ENCODE data around the gene LRP1-AS.
A peak's percentile ranks its signal among the peaks of the same experiment; 100 is the strongest.

LRP1-AS gene

DNA sequence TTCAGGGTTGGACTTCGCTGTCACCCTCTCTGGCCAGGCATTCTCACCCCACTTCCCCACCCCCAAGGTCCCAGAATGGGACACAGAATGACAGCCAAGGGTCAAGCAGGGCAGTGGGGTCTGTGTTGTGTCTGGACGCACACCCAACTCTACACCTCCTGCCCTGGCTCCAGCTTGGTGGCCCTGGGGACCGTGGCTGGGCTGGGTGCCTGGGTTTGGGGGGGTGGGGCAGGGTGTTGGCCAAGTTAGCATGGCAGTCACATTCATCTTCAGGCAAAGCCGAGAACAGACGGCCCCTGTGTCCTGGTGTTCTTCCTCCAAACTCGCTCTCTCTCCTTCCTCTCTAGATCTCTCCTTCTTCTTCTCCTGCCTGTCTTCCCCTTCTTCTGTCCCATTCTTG, 13.5 kb downstream of the LRP1-AS start (continued):
- TF ChIP-seq, protein P1, sequence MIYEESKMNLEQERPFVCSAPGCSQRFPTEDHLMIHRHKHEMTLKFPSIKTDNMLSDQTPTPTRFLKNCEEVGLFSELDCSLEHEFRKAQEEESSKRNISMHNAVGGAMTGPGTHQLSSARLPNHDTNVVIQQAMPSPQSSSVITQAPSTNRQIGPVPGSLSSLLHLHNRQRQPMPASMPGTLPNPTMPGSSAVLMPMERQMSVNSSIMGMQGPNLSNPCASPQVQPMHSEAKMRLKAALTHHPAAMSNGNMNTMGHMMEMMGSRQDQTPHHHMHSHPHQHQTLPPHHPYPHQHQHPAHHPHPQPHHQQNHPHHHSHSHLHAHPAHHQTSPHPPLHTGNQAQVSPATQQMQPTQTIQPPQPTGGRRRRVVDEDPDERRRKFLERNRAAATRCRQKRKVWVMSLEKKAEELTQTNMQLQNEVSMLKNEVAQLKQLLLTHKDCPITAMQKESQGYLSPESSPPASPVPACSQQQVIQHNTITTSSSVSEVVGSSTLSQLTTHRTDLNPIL (CRISPR knock-in tag; IDR thresholded peaks at IDR 0.05; ENCODE audit: low read depth): no peak
- no peak for TF ChIP-seq ZC3H10 (CRISPR knock-in tag; IDR thresholded peaks at IDR 0.05)
- no peak for TF ChIP-seq ARNTL (CRISPR knock-in tag; IDR thresholded peaks at IDR 0.05; ENCODE audit: borderline replicate concordance, low read depth)
- no peak for TF ChIP-seq CSDC2 (CRISPR knock-in tag; IDR thresholded peaks at IDR 0.05)

DNA sequence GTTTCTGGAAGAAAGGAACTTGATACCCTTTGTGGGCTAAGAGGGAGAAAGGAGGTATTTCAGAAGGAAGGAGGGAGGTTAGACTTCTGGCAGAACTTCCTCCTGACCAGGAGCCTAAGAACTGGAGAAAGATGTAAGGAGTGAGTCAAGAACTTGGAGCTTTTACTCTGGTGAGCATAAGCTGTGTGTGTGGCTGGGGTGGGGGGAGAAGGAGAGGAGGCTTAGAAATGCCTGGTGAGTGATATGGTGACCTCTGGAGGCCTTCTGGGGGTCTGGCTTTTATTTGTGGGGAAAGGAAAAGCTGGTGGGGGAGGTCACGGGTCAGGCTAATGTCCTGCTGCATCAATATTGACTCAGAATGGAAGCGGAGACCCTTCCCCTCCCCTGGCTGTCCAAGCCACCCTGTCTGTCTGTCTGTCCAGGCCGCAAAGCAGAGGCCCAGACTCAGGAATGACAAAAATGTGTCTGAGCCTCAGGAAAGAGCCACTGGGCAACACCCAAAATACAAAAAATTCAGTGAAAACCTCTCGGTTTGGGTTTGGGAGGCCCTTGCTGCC, 14.3 kb downstream of the LRP1-AS start:
- TF ChIP-seq, protein P1 (CRISPR knock-in tag; IDR thresholded peaks at IDR 0.05; ENCODE audit: low read depth): no peak
- TF ChIP-seq OSR1 (CRISPR knock-in tag; IDR thresholded peaks at IDR 0.05) (no peak), TCF4 (CRISPR knock-in tag; IDR thresholded peaks at IDR 0.05; ENCODE audit: borderline replicate concordance) (no peak), ZC3H10 (CRISPR knock-in tag; IDR thresholded peaks at IDR 0.05) (no peak), ZFP30 (CRISPR knock-in tag; IDR thresholded peaks at IDR 0.05) (no peak), ZNF70 (CRISPR knock-in tag; IDR thresholded peaks at IDR 0.05) (no peak), TOX (CRISPR knock-in tag; IDR thresholded peaks at IDR 0.05; ENCODE audit: borderline replicate concordance) (no peak), ESRRG (CRISPR knock-in tag; IDR thresholded peaks at IDR 0.05) (no peak), ISL1 (CRISPR knock-in tag; IDR thresholded peaks at IDR 0.05) (no peak), GLIS3 (CRISPR knock-in tag; IDR thresholded peaks at IDR 0.05) (no peak), ZNF565 (CRISPR knock-in tag; conservative IDR thresholded peaks at IDR 0.05; ENCODE audit: low read depth) (no peak), SNAI2 (CRISPR knock-in tag; IDR thresholded peaks at IDR 0.05) (no peak), RARB (CRISPR knock-in tag; IDR thresholded peaks at IDR 0.05) (no peak)
- TF ChIP-seq, protein P2, sequence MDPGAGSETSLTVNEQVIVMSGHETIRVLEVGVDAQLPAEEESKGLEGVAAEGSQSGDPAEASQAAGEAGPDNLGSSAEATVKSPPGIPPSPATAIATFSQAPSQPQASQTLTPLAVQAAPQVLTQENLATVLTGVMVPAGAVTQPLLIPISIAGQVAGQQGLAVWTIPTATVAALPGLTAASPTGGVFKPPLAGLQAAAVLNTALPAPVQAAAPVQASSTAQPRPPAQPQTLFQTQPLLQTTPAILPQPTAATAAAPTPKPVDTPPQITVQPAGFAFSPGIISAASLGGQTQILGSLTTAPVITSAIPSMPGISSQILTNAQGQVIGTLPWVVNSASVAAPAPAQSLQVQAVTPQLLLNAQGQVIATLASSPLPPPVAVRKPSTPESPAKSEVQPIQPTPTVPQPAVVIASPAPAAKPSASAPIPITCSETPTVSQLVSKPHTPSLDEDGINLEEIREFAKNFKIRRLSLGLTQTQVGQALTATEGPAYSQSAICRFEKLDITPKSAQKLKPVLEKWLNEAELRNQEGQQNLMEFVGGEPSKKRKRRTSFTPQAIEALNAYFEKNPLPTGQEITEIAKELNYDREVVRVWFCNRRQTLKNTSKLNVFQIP (CRISPR knock-in tag; IDR thresholded peaks at IDR 0.05; ENCODE audit: borderline replicate concordance, low read depth): no peak

DNA sequence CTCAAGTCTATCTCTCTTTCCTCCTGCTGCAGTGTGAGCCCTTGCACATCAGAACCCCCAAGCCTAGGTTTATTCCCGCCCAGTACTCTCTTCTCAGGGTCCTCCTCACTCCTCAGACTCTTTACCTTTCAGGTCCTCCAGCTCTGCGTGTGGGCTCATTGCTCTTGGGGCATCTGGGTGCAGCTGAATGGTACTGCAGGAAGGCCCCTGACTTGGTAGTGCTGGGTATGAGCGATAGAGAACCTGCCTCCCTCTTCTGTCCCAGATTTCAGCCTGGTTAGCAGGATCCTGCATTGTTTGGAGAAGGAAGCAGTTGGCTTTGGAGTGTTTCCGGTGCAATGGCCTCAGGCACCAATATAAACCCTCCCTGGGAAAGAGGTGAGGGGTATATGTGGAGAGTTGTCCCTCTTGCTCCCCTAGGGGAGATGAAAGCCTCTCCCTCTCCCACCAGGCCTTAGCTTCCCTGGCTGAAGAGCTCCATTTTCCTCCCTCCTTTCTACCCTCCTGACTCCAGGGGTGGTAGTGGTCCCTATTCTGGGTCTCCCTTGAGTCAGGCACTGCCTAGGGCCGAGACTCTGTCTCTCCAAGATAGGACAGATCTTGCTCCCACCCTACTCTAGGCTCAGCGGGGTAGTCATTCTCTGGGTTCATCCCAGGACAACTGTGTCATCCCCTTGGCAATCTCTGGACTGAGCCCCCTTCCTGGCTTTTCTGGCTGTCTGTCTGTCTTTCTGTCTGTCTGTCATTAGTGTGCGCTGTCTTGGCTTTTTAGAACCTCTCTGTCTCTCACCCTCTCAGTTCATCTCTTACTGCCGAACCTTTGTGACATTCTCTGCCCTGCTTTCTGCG, 15.3 kb downstream of the LRP1-AS start:
- TF ChIP-seq ZNF70 (CRISPR knock-in tag; IDR thresholded peaks at IDR 0.05): no peak
- TF ChIP-seq RARB (CRISPR knock-in tag; IDR thresholded peaks at IDR 0.05): no peak
- ATAC-seq: no peak

More for the DNA sequence above, 14.3 kb downstream of the LRP1-AS start:
- peak; percentile 7; the same call in 1 of the 3 replicates for ATAC-seq

DNA sequence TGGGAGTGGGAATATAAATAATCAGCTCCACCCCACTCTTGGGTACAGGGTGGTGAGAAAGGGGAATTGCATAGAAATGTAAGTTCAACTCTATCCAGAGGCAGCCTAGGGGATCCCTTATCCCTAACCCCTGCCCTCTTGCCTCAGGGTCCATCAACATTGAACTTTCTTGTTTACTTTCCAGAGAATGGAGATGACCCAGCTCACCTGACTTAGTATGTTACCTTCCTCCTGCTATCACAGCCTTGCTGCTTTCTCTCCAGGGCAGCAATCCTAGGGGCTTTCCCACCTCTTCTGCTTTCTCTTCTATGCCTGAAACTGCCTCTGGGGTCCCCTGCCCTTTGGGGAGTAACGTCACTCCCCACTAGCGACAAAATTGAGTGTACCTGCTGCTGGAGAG, 16.5 kb downstream of the LRP1-AS start:
- TF ChIP-seq ZNF8 (CRISPR knock-in tag; IDR thresholded peaks at IDR 0.05) (no peak), BACH2 (CRISPR knock-in tag; IDR thresholded peaks at IDR 0.05; ENCODE audit: borderline replicate concordance) (no peak), ISL1 (CRISPR knock-in tag; IDR thresholded peaks at IDR 0.05) (no peak)
- TF ChIP-seq, protein P3, sequence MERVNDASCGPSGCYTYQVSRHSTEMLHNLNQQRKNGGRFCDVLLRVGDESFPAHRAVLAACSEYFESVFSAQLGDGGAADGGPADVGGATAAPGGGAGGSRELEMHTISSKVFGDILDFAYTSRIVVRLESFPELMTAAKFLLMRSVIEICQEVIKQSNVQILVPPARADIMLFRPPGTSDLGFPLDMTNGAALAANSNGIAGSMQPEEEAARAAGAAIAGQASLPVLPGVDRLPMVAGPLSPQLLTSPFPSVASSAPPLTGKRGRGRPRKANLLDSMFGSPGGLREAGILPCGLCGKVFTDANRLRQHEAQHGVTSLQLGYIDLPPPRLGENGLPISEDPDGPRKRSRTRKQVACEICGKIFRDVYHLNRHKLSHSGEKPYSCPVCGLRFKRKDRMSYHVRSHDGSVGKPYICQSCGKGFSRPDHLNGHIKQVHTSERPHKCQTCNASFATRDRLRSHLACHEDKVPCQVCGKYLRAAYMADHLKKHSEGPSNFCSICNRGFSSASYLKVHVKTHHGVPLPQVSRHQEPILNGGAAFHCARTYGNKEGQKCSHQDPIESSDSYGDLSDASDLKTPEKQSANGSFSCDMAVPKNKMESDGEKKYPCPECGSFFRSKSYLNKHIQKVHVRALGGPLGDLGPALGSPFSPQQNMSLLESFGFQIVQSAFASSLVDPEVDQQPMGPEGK (CRISPR knock-in tag; IDR thresholded peaks at IDR 0.05; ENCODE audit: borderline replicate concordance): no peak
- no peak for ATAC-seq

DNA sequence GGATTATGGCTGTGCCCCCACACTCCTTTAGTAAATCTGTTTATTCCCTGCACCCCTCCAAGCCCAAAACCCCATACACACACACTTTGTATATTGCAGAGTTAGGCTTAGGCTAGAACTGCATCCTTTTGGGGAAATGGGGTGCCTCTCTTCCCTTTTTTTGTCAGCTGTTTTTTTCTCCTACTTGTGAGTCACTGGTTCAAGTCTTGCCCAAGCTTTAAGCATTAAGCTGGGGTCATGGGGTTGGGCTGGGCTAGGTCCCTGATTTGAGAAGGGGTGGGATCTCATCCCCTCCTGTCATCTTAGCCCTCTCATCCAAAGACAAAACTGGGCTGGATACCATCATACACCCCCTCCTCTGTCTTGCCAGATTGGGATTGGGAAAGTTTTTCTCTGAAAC, 17.5 kb downstream of the LRP1-AS start:
- ATAC-seq: no peak
- no peak for TF ChIP-seq BACH2 (CRISPR knock-in tag; IDR thresholded peaks at IDR 0.05; ENCODE audit: borderline replicate concordance)
- TF ChIP-seq, protein P4, sequence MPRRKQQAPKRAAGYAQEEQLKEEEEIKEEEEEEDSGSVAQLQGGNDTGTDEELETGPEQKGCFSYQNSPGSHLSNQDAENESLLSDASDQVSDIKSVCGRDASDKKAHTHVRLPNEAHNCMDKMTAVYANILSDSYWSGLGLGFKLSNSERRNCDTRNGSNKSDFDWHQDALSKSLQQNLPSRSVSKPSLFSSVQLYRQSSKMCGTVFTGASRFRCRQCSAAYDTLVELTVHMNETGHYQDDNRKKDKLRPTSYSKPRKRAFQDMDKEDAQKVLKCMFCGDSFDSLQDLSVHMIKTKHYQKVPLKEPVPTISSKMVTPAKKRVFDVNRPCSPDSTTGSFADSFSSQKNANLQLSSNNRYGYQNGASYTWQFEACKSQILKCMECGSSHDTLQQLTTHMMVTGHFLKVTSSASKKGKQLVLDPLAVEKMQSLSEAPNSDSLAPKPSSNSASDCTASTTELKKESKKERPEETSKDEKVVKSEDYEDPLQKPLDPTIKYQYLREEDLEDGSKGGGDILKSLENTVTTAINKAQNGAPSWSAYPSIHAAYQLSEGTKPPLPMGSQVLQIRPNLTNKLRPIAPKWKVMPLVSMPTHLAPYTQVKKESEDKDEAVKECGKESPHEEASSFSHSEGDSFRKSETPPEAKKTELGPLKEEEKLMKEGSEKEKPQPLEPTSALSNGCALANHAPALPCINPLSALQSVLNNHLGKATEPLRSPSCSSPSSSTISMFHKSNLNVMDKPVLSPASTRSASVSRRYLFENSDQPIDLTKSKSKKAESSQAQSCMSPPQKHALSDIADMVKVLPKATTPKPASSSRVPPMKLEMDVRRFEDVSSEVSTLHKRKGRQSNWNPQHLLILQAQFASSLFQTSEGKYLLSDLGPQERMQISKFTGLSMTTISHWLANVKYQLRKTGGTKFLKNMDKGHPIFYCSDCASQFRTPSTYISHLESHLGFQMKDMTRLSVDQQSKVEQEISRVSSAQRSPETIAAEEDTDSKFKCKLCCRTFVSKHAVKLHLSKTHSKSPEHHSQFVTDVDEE (CRISPR knock-in tag; IDR thresholded peaks at IDR 0.05): no peak
- no peak for TF ChIP-seq ESRRG (CRISPR knock-in tag; IDR thresholded peaks at IDR 0.05)
- no peak for TF ChIP-seq TOX (CRISPR knock-in tag; IDR thresholded peaks at IDR 0.05; ENCODE audit: borderline replicate concordance)
- TF ChIP-seq, protein P2 (CRISPR knock-in tag; IDR thresholded peaks at IDR 0.05; ENCODE audit: borderline replicate concordance, low read depth): no peak
- TF ChIP-seq OSR1 (CRISPR knock-in tag; IDR thresholded peaks at IDR 0.05): no peak
- TF ChIP-seq, protein P5, sequence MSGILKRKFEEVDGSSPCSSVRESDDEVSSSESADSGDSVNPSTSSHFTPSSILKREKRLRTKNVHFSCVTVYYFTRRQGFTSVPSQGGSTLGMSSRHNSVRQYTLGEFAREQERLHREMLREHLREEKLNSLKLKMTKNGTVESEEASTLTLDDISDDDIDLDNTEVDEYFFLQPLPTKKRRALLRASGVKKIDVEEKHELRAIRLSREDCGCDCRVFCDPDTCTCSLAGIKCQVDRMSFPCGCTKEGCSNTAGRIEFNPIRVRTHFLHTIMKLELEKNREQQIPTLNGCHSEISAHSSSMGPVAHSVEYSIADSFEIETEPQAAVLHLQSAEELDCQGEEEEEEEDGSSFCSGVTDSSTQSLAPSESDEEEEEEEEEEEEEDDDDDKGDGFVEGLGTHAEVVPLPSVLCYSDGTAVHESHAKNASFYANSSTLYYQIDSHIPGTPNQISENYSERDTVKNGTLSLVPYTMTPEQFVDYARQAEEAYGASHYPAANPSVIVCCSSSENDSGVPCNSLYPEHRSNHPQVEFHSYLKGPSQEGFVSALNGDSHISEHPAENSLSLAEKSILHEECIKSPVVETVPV (CRISPR knock-in tag; IDR thresholded peaks at IDR 0.05): no peak

Data from SK-N-SH treated with all-trans-retinoic acid at 6 μM for 48 hours (cell line).